CD4-positive, alpha-beta T cell treated with Interleukin-21 for 1 hour (primary cell): ENCODE results near the gene KRT16.
A peak's percentile ranks its signal among the peaks of the same experiment; 100 is the strongest.
"Not testable (repeated sequence)": the region's sequence is repeated elsewhere in the genome, so short reads cannot be mapped to it uniquely, and the experiment has no call there.

Source experiments
- DNase-seq: peaks from one replicate; pipeline ENCODE4 v3.0.0-alpha.2; 2020

KRT16 gene

GRCh38 chr17:41582061-41582968 lies 30.3 kb downstream of the KRT16 start:
- DNase-seq, result not testable (repeated sequence)

- no peak for DNase-seq
Observed at GRCh38 chr17:41581366-41582060, 31.1 kb downstream of the KRT16 start.

GRCh38 chr17:41580687-41581365 lies 31.7 kb downstream of the KRT16 start:
- no peak for DNase-seq

- no peak for DNase-seq
Observed at GRCh38 chr17:41580244-41580575, 32.4 kb downstream of the KRT16 start.

- DNase-seq, result peak; percentile 63
Observed at GRCh38 chr17:41579484-41580243, 32.9 kb downstream of the KRT16 start.

GRCh38 chr17:41578971-41579370 lies 33.6 kb downstream of the KRT16 start:
- DNase-seq, result no peak

GRCh38 chr17:41578538-41578937 lies 34.0 kb downstream of the KRT16 start:
- DNase-seq, result no peak

GRCh38 chr17:41576740-41577139 lies 35.8 kb downstream of the KRT16 start:
- DNase-seq, result not testable (repeated sequence)

- DNase-seq, result no peak
Observed at GRCh38 chr17:41575336-41575735, 37.2 kb downstream of the KRT16 start.

- no peak for DNase-seq
Observed at GRCh38 chr17:41571561-41572434, 40.8 kb downstream of the KRT16 start, which contains the start of gene KRT9. Gene KRT9 (minus strand): TSS chr17:41572059. CDS start chr17:41571992, 67 bp downstream.

GRCh38 chr17:41567317-41567716 lies 45.2 kb downstream of the KRT16 start:
- peak; percentile 9 for DNase-seq

- DNase-seq, result no peak
Observed at GRCh38 chr17:41565338-41565737, 47.2 kb downstream of the KRT16 start.

GRCh38 chr17:41563607-41564170 lies 48.9 kb downstream of the KRT16 start:
- no peak for DNase-seq

GRCh38 chr17:41561554-41561953 lies 51.0 kb downstream of the KRT16 start:
- no peak for DNase-seq
